NCI-H1436 (cell line): ENCODE data around the gene C5orf63.
"Not testable (repeated sequence)": the region's sequence is repeated elsewhere in the genome, so short reads cannot be mapped to it uniquely, and the experiment has no call there.

Experiments used
- DNase-seq: peaks from one replicate; lab custom pipeline; 2025; lab: John Stamatoyannopoulos, UW

Gene C5orf63

DNA sequence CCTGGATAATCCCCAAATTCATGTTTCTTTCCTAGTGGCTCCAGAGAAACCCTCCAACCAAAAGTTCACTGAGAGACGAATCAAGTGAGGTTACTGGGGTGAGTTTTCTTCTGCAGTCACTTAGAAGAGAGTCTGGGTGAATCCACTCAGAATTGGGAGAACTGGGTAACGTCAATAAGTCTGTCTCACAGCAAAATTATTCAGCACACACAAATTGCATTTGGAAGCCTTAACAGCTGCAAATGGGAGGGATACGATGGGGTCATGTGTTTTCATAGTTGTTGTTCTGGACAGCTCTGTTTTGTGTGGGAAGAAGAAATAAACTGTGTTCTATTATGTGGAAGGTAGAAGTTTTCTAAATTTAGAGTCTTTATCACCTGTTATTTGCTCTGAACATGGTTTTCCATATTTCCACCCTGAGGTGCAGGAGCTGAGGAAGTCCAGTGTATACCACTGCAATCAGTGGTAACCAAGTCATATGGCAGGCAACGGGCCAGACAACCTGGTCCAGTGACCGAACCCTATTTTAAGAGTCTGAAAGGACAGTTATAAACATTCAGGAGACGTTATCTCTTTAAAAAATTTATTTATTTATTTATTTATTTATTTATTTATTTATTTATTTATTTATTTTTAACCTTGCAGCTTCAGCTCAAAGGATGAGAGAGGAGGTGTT, 64.9 kb downstream of the C5orf63 start:
- DNase-seq = no peak

DNA sequence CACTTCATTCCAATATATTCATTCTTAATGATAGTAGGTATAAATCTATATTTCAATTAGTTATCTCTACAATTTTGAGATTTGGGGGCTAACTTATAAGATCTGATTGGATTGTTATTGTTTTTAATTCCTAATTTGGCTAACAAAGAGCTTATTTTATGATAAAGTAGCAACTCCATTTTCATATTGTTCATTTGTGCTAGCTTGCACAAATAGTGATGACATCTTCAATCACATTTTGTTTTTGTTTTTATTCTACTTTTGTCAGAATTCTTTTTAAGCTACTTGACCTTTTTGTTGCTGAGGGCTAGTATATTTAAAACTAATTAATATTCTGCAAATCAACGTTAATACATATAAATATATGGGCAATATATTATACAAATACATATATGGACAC, 65.8 kb downstream of the C5orf63 start:
- DNase-seq = no peak

DNA sequence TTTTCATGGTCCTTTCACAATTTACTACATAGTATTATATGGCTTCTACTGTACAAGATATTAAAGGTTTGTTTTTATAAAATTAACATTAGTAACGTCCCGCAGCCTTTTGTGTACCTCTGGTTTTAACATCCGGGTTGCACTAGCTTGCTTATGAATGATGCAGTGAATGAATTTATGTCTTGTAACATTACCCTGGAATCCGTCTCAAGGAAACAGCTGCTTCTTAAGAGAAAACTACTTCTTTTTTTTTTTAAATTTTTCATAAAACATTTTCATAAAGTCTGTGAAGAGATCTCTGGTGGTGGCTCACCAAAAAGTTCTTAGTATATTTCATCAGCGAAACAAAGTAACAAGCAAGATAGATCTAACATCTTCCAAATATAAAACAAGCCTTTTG, 66.6 kb downstream of the C5orf63 start:
- DNase-seq = no peak

DNA sequence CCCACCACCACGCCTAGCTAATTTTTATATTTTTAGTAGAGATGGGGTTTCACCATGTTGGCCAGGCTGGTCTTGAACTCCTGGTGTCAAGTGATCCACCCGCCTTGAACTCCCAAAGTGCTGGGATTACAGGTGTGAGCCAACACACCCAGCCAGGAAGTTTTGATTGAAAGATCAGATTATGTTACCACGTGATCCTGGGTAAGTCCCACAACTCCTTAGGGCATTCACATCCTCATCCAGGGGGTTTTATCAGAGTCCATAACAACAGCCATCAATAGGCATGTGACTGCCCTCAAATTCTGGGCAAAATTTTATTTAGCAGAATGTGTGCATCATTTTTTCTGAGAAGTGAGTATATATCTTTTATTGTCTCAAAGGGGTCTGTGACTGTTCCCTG, 68.0 kb downstream of the C5orf63 start:
- not testable (repeated sequence) for DNase-seq

DNA sequence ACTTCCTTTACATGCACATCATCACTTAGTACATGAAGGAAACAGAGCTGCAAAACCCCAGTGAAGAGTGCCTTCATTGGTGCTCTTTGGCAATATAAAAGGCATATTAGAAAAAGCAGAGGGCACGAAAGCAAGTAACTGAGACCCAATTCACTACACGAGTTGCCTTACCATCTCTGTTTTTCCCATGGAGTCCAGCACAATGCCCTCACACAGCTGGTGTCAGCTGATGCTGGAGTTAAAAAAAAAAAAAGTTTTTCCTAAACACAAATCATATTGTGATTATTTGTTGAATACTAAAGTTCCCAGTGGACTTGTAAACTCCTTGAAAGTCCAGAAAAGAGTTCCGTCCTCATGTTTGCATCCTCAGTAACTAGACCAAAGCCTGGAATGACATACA, 68.6 kb downstream of the C5orf63 start:
- no peak for DNase-seq

DNA sequence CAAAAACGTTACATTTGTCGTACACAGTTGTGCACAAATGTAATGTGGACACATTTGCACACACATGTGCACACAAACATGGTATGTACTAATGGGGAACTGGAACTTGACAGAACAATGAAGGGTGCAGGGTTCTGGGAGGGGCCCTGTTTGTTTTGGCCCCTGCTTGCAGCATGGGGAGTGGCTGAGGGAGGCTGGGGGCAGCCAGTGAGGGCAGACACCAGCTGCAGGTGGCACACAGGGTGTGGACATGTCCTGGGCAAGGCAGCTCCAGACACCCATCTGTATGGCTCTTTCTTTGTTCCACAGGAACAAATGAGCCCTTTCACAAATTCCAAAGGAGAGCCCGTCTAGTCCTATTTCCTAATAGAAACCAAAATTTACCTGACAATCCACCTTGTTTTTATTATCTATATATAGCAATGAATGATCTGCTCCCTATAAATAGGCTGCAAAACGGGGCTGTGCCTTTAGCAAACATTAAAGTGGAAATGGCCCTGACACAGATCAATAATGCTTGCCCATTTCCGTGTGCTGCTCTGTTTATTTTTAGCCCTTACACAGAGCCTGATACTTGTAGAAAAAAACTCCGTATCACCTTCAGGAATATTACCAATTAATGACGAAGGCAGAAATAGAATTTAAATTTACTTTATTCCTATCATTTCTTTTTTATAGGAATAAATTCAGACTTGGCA, 69.4 kb downstream of the C5orf63 start:
- no peak for DNase-seq

DNA sequence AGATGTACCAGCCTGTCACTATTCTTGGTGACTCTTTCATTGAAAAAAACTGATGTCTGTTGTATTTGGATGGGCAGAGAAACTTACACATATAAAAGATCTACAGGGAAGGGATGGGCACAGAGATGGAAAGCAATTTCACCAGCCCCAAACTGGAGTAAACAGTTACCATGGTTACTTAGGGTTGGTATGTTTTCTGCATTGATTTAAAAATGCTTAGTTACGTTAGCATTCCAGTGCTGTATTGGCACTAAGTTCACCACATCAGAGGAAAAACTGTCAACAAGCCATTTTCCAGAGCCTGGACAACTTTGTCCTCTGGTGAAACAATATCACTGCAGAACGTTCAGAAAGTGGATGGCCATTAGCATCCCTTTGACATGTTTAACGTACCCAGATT, 70.9 kb downstream of the C5orf63 start:
- no peak for DNase-seq

DNA sequence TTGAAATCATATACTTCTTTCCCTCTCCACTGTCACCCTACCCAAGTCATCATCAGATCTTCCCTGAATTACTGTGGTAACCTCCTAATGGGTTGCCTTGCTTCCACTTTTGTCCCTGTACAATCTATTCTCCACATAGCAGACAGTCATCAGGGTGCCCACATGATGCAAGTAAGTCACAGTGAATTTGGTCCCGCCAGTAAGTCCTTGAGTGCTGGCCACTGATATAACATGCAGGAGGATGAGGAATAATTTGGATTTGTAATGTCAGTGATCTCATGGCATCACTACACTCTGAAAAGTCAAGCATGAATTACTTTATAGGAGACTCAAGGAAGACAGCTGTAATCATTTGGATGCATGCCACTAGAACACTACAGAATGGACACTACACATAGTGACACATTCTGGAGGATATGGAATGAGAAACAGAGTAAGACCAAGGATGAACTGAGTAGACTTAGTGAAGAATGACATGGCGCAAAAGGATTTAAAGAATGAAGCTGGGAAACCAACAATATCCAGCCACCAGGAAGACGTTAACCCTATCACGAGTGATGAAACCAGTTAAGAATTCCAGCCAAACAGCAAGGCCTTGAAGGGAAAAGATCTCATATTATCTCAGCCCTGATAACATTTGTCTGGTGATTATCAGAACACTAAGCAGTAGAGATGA, 71.5 kb downstream of the C5orf63 start:
- DNase-seq = no peak
